WERI-Rb-1 (cell line): ENCODE measurements around the gene ACER3.
A peak's percentile ranks its signal among the peaks of the same experiment; 100 is the strongest.

Source experiments
- DNase-seq: peaks from one replicate; pipeline ENCODE4 v3.0.0-alpha.2; 2020
- H3K27ac ChIP-seq: fragments of 250-450 bp; sonication (Bioruptor Pico); 2 replicates; pipeline ENCODE4 v1.5.1; 2020; ENCODE audit warnings: mild to moderate bottlenecking, moderate library complexity
- H3K27me3 ChIP-seq: fragments of 250-450 bp; sonication (Bioruptor Pico); 2 replicates; pipeline ENCODE4 v1.5.1; 2021; ENCODE audit warnings: mild to moderate bottlenecking, low read depth, moderate library complexity; ENCODE audit not compliant: insufficient read depth, severe bottlenecking
- H3K36me3 ChIP-seq: fragments of 250-450 bp; sonication (Bioruptor Pico); 2 replicates; pipeline ENCODE4 v1.5.1; 2020; ENCODE audit warnings: mild to moderate bottlenecking, moderate library complexity
- H3K4me3 ChIP-seq: 2 replicates; pipeline ENCODE4 v1.5.1; 2011; ENCODE audit warnings: low read depth, mild to moderate bottlenecking, control low read depth, low read length
- H3K9me3 ChIP-seq: fragments of 250-450 bp; sonication (Bioruptor Pico); 2 replicates; pipeline ENCODE4 v1.5.1; 2021; ENCODE audit warnings: mild to moderate bottlenecking, moderate library complexity; ENCODE audit not compliant: severe bottlenecking
- CTCF ChIP-seq: IDR thresholded peaks from 2 replicates; pipeline ENCODE4 v1.5.1; 2011; ENCODE audit warnings: low read depth, mild to moderate bottlenecking, control low read depth, inconsistent platforms, low read length

The ACER3 gene

GRCh38 chr11:77062924-77063323, 202.2 kb downstream of the ACER3 start:
- H3K27ac ChIP-seq = no peak overlapping the region
- no peak overlapping the region for H3K4me3 ChIP-seq
- no peak for DNase-seq
- no peaks in the 10 kb centered on the region for H3K9me3 ChIP-seq
- H3K27me3 ChIP-seq = no peaks in the 10 kb centered on the region
- H3K36me3 ChIP-seq = no peaks in the 10 kb centered on the region
- no peak for TF ChIP-seq CTCF

DNA sequence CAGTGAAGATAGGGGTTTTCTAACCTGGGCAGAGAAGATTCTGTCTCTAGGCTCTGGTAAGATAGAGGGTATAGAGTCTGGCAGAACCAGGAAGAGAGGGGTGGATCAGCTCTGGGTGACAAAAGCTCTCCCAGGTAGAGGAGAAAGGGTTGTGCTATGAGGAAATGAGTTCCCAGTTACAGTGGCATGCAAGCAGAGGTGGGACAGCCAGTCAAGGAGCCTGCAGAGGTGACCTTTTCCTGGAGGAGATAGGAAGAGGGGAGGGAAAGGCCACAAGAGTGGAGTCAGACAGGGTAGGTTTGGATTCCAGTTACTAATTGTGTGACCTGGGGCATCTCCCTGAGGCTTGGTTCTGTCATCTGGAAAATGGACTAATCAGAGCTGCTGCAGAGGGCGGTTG, 202.7 kb downstream of the ACER3 start:
- Histone ChIP-seq H3K36me3 (no peaks in the 10 kb centered on the region), H3K4me3 (no peak overlapping the region), H3K27me3 (no peaks in the 10 kb centered on the region), H3K27ac (no peak overlapping the region), H3K9me3 (no peaks in the 10 kb centered on the region)
- no peak for DNase-seq
- TF ChIP-seq CTCF = no peak

DNA sequence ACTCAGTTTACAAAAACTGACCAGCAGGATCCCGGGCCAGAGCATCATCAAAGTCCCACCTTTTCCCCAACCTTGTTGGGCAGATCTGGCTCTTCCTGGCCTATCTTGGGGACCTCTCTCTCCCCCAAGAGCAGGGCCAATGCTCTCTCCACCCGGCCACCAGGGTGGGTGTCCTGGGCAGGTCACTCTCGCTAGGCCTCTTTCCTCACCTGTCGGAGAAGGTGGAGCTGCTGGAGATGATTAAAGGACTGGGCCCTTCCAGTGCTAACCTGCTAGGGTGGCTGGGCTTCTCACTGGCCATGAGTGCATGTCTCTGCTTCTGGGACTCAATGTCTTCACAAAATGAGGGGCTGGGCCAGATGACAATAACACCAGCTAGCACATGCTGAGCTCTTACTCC, 203.1 kb downstream of the ACER3 start:
- no peak overlapping the region for H3K27ac ChIP-seq
- H3K4me3 ChIP-seq = no peak overlapping the region
- H3K36me3 ChIP-seq = no peaks in the 10 kb centered on the region
- no peaks in the 10 kb centered on the region for H3K27me3 ChIP-seq
- no peak for TF ChIP-seq CTCF
- DNase-seq = no peak
- H3K9me3 ChIP-seq = no peaks in the 10 kb centered on the region

GRCh38 chr11:77064648-77065217, 204.0 kb downstream of the ACER3 start:
- TF ChIP-seq CTCF = no peak
- Histone ChIP-seq H3K36me3 (no peaks in the 10 kb centered on the region), H3K27ac (no peak overlapping the region), H3K4me3 (no peak overlapping the region), H3K9me3 (no peaks in the 10 kb centered on the region), H3K27me3 (no peaks in the 10 kb centered on the region)
- DNase-seq = no peak

- TF ChIP-seq CTCF = no peak
- DNase-seq = peak; percentile 17
Observed at GRCh38 chr11:77065878-77066228, 205.1 kb downstream of the ACER3 start.

More at GRCh38 chr11:77065878-77066228, 205.1 kb downstream of the ACER3 start:
- Histone ChIP-seq H3K36me3 (no peaks in the 10 kb centered on the region), H3K9me3 (no peaks in the 10 kb centered on the region), H3K27ac (peak overlapping the region; percentile 73), H3K4me3 (peak overlapping the region; percentile 73), H3K27me3 (no peaks in the 10 kb centered on the region)
